WTC11 (cell line): Measurements from ENCODE around the gene CDA.

Source experiments
- ATF1 ChIP-seq: sonication (generic); formaldehyde crosslinking; IDR thresholded peaks from 2 replicates; pipeline ENCODE4 v1.8.1; 2023; ENCODE audit warnings: mild to moderate bottlenecking, moderate library complexity, missing genetic modification reagents
- CTCF ChIP-seq: fragments of 200-600 bp; IDR thresholded peaks from 2 replicates; pipeline ENCODE4 v1.8.0; 2022; ENCODE audit warnings: antibody characterized with exemption
- NR2C2 ChIP-seq: sonication (generic); formaldehyde crosslinking; IDR thresholded peaks from 2 replicates; pipeline ENCODE4 v1.8.0; 2022; ENCODE audit warnings: mild to moderate bottlenecking, missing genetic modification reagents
- ZNF416 ChIP-seq: fragments of 250-450 bp; sonication (Bioruptor Pico); IDR thresholded peaks from 2 replicates; pipeline ENCODE4 v1.9.0; 2021; ENCODE audit warnings: mild to moderate bottlenecking, inconsistent platforms
- TF ChIP-seq, protein P1 (sequence below): fragments of 250-450 bp; sonication (Bioruptor Pico); IDR thresholded peaks from 2 replicates; pipeline ENCODE4 v1.9.0; 2021; ENCODE audit warnings: moderate library complexity, mild to moderate bottlenecking, inconsistent platforms, borderline replicate concordance

DNA sequence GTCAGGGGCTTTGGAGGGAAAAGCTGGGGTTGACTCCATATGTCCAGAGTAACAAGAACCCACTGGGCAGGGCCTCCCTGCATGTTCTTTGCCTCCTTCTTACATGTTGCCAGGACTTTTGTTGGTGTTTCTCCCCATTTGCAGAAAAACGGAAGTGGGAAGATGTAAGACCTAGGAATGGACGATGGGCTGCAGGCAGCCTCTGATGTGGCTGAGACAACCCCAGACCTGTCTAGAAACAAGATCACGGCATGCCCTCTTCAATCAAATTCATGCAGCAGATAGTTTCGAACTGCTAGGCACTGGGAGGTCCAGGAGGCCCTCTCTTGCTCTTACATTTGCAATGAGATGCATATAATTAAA lies 33.2 kb upstream of the CDA start:
- TF ChIP-seq NR2C2 (CRISPR knock-in tag), result no peak
- TF ChIP-seq ATF1 (CRISPR knock-in tag), result no peak
- TF ChIP-seq, protein P1, sequence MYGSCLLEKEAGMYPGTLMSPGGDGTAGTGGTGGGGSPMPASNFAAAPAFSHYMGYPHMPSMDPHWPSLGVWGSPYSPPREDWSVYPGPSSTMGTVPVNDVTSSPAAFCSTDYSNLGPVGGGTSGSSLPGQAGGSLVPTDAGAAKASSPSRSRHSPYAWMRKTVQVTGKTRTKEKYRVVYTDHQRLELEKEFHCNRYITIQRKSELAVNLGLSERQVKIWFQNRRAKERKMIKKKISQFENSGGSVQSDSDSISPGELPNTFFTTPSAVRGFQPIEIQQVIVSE (CRISPR knock-in tag), result no peak
- no peak for TF ChIP-seq CTCF
- TF ChIP-seq ZNF416 (CRISPR knock-in tag), result no peak
